ENCODE results near the gene TCF21.
"Not testable (repeated sequence)": the region's sequence is repeated elsewhere in the genome, so short reads cannot be mapped to it uniquely, and the experiment has no call there.

GRCh38 chr6:133861337-133861736 is 27.6 kb upstream of the TCF21 start:
- not testable (repeated sequence) for TF ChIP-seq EZH2 (IDR thresholded peaks at IDR 0.05; ENCODE audit: insufficient read depth, poor library complexity, severe bottlenecking); EZH2phosphoT487 (IDR thresholded peaks at IDR 0.05; ENCODE audit: insufficient read depth, low read depth)
